Embryonic facial prominence (tissue), 1 donor: ENCODE data around the gene SLC37A2.

Source experiments
- DNase-seq: peaks from one replicate; pipeline ENCODE4 v3.0.0-alpha.2; 2016; ENCODE audit errors: extremely low spot score

The SLC37A2 gene

DNA sequence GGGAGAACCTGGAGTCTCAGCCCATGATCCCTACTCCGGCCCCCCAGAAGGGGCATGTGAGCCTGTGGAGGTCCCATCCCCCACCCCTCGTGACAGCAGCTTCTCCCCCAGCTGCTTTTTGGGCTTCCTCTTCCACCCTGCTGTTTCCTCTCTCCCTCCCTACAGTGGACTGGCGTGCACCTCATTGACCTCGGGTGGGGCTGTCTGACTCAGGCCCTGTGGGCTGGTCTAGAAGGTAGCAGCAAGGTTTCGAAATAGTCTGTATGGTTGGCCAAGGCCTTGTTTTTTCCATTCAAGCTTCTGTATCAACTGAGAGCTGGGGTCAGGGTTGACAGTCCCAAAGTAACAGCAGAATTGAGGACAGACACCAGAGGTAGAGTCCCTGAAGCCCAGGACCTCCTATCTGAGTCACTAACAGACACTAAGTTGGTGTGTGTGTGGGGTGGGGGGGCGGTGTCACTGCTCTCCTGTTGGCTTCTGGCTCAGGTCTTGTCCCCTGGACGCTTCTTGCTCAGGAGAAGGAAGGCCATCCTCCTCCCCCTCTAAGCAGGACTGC, 7.7 kb downstream of the SLC37A2 start:
- DNase-seq, result no peak

DNA sequence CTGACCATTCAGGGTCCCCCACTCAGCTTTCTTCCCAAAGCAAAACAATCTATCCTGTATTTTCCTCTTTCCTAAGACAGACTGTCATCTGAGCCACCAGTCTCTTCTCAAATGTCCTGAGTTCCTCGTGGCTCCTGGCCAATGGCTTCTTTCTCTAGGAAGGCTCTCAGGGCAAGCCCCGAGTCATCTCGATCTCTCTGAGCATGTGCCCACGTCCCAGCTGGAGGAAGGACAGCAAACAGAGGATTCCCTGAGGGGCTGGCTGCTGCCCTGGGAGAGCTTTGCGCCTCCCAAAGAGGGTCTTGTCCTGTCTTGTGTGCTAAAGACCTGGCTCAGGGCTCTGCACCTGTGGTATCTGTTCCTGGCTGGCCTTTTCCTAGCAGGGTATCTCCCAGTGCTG, 8.3 kb downstream of the SLC37A2 start:
- DNase-seq, result no peak

DNA sequence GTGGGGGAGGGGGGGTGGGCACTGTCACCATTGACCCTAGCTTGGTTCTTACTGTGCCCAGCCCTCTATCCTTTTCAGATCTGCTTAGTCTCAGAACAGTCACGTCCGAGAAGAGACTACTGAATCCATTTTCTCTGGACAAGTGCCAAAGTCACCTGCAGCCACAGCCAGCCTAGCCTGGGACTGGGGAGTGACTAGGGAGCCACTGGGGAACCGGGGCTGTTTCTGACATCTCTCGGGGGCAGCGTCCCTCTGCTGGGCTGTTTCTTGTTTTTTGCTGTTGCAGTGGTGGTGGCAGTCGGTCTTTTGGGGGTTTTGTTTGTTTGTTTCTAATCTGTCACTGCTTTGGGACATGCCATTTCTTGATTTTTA, 8.7 kb downstream of the SLC37A2 start:
- DNase-seq, result no peak

DNA sequence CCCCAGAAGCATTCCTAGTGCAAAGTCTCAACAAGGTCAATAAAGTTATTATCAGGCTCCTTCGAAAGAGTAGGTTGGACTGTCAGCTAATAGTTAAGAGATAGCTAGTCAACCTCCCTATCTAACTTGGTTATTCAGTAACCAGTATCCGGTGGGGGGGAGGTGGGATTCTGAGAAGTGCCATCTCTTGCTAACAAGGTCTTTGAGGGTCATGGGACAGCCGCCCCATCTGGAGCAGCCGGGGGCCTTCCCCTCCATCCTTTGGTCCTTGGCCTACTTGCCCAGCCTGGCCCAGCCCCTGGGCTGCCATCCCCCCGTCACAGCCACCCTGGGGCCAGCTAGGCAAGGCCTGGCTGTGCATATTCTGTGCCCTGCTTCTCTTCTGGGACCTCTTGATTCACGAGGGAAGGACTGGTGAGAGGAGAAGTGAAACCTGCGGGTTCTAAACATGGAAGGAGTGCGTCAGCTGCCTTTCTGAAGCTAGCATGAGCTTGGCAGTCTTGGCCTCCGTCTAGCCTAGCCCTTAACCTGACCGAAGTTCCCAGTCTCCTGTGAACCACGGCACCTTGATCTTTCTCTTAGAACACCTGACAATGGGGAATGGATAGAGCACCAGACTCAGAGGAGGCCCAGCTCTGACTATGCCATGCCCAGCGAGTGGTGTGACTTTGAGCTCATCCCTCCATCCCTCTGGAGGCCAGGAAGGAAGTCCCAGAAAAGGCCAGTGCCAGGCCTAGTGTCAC, 9.3 kb downstream of the SLC37A2 start:
- no peak for DNase-seq

DNA sequence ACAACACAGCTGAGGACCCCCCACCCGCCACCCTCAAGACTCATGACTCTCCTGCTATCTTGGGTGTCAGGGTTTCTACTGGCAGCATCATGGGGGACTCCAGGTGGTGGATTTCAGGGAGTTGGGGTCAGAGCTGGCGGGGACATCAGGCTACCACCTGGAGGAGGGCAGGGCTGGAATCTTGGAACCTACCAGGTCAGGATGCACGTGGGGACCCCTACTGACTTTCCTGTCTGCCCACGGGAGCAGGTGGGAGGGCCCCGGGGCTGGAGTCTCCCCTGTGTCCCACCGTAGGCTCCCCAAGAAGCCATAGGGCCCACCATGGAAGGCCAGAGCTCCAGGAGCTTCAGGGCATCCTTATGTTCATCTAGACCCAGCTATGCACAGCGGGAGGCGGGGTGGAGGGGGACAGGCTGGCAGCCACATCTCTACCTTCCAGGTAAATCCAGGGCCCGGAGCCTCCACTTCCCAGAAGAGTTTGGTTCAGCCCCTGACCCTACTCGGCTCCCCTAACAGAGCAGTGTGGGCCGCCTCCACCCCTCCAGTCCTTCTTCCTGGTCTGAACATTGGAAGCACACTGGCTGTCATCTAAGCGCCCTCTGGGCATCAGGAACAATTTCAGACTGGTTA, 10.0 kb downstream of the SLC37A2 start:
- DNase-seq, result no peak

DNA sequence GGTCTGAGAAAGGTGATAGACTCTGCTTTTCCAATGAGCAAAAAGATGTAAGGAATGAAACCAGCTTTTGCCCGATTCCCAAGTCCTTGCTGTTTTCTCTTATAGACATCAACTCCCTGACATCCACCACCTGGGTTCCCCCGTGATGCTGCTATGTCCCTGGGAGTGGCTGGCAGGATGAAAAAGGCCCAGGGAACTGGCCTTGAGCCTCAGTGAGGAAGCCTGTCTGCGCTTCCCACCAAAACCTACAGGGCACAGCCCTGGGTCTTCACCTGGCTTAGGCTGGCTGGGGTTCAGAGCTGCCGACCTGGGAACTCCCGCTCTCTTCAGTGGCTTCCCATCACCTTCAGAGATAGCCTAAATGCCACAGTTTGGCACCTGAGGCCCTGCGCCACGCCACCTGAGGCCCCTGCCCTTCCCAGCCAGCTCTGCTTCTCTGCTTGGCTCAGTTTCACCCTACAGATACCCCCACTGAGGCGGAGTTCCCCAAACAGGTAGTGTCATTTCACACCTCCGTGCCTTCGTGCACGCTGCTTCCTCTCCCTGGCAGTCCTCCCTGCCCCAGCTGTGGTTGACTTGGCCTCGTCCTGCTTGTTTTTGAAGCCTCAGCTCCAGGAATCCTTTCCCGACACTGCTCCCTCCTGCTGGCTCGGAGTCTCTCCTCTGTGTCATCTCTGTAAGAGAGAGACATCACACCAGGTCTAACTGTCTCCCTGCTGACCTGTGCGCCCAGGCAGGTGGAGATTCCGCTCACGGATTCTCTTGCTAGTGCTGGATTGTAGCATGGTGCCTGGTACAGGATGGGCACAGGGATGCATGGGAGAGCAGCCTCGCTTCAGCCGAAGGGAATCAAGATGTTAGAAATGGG, 10.7 kb downstream of the SLC37A2 start:
- no peak for DNase-seq

DNA sequence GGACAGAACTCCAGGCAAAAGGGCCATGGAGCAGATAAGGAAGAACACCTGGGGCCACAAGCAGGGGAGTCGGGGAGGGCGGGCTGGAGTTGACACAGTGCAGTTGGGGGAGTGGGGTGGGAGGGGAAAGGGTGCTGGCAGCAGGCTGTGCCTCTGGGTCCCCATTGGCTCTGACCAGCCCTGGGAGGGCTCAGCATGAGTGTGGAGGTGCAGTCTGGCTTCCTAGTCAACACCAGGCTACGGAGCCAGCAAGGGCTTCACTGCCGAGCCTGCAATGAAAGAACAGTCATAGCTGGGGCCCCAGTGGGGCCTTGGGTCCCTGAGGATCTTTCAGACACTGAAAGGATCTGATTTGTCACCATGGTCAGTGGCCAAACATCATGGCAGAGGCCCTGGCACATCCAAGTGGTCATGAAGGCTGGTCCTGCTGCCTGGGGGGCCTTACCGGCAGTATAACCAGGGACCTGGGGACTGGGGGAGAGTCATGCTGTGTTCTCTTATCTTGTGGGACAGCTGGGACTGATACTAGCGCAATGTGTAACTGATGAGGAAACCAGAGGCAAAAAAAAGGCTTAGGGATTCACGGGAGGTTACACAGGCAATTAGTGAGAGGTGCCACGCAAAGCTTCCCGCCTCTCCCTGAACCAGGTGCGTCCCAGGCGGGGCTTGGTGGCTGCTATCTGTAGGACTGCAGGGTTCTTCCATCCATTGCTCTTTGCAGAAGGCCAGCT, 11.6 kb downstream of the SLC37A2 start:
- DNase-seq, result no peak

DNA sequence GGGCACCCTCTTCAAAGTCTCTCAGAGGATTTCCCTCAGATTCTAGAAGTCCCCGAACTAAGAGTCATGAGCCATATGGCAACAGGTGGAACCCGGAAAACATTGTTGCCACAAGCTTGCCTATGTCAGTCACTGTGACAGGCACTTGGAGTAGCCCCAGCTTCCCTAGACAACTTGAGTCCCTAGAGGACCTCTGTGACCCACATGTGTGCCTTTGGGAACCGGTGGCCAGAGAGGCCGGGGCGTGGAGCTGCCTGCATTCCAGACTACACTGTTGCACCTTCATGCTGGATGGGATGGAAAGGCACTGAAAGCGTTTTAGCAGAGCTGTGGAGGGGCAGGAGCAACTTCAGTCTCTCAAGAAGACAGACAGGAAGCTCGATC, 12.1 kb downstream of the SLC37A2 start:
- no peak for DNase-seq

DNA sequence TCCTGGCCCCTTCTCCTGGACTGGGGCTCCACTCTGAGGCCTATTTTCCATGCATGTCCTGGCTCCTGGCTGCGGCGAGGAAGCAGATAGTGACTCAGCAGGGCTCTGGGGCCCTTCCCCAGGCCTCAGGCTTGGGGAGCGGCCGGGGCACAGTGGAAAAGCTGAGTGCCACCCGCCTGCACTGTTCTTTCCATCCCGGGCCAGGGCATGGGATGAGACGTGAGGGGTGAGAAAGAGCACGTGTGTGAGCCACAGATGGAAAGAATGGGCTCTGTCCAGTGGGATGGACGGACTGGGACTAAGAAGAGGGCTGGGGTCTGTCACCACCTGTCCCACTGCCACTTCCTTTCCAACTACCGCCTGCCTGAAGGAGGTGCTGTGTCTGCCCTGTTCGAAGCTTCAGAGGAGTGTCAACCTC, 12.8 kb downstream of the SLC37A2 start:
- DNase-seq, result no peak

DNA sequence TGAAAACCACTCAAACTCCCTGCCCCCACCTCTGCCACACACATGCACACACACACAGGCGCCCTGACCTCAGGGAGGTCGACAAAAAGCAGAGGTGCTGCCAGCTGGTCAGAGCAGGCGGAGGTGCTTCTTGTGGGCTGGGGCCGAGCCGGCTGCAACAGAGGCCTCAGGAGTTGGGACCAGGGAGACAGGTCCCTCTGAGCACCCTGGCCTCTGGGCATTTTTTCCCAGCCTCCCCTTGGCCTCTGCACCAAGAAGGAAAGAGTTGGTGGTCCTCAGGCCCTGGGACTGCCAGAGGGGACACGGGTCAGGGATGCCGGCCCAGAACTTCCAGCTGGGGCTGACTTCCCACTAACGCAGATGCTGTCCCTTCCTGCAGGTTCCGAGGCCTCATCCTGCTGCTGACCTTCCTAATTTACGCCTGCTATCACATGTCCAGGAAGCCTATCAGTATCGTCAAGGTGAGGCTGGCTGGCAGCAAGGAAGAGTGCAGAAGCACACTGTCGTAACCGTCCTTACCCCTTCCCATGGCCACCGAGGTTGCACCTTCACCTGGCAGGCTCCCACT, 13.4 kb downstream of the SLC37A2 start:
- DNase-seq, result no peak

DNA sequence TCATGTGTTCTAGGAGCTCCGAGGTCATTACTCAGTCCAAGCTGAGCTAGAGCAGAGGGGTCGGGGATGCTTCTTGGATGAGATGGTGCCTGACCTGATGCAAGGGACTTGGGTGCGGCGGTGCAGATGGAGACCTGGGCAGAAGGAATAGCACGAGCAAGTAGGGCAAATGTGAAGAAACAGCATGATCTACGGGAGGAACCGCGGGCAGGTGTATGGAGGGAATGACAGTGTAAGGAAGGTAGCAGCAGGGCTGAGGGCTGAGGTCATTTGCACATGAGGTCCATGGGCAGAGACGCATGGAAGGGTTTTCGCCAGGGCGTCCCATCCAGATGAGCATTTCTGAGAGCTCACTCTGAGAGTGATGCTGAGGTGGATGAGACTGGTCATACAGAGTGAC, 14.9 kb downstream of the SLC37A2 start:
- DNase-seq, result no peak

DNA sequence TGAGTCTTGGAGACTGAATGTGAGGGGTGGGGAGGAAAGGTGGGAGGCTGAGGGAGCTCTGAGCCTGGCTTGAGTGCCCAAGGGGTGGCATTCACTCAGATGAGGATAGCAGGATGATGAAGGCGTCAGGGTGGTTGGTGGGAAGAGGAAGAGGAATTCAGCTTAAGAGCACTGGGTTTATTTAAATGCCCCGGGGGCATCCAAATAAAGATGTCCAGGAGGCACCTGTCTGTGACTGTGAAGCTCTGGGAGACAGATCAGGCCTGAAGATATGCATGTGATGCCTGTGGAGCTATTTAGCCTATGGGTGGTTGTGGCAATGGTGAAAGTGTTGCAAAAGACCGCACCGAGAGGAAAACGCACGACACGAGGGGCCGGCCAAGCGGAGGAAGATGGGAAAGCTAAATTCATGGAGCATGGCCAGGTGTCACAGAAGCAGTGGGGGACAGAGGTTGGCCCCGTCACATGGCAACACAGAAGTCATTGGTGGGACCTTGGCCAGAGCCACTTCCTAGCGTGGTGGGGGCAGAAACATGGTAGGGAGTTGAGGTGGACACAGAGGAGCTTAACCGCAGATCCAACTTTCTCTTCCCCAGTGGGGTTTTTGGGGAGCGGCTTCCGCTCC, 15.5 kb downstream of the SLC37A2 start:
- no peak for DNase-seq

DNA sequence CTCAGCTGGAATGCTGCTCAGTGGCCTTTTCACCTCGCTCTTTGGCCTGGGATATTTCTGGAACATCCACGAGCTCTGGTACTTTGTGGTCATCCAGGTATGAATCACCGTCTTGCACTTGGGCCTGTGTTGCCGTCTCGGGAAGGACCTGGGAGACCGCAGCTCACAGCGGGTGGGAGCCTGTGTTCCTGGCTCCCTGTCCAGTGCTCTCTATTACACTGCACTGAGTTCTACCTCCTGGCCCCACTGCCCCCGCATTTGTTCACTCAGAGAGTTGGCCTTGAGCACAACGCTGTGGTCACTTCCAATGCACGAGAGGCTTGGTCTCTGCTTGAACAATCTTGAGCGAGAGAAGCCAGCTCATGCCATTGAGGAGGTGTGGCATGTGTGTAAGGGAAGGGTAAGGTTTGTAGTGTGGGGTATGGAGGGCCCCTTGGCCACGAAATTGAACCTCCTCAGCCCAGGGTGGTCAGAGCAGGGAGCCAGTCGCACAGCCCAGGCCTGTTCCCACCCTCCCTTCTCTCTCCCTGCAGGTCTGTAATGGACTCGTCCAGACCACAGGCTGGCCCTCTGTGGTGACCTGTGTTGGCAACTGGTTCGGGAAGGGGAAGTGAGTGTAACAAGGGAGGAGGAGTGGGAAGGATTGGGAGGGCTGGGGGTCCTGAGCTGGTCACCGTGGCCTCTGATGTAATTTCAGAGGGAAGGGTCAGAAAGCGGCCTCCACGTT, 16.2 kb downstream of the SLC37A2 start:
- no peak for DNase-seq

DNA sequence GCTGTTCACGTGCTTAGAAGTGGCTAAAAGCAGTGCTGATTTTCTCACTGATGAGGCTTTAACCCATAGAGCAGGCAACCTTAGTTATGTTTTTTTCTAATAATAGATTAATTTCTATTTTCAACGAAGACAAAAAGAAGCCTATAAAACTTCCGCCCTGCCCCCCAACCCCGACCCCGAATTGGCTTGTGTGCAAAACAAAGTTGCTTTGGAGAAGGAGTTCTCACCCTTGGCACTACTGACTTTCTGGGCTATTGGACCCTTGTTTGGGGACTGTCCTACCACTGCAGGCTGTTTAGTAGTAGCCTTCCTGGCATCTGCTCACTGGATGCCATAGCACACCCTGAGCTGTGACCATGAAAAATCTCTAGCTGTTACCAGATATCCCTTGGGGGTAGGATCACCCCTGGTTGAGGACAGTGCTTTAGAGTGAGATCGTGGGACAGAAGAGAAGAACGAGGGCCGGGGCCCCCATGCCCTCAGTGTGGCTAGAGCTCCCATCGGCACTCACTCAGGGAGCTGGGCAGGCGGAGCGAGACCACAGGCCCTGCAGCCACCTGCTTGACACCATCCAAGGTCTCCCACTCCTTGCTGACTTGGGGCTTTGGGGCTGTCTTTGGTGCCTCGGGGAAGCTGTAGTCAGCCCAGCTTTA, 16.9 kb downstream of the SLC37A2 start:
- DNase-seq, result no peak

DNA sequence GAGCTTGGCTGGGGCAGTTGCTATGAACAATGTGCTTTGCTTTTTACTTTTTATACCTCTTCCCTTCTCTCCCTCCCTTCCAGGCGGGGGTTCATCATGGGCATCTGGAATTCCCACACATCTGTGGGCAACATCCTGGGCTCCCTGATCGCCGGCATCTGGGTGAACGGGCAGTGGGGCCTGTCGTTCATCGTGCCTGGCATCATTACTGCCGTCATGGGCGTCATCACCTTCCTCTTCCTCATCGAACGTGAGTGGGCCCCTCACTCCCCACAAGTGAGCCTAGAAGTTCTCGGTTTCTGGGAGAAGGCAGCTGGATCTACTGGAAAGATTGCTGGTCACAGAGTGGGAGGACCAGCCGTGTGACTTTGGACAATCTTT, 17.4 kb downstream of the SLC37A2 start:
- no peak for DNase-seq

DNA sequence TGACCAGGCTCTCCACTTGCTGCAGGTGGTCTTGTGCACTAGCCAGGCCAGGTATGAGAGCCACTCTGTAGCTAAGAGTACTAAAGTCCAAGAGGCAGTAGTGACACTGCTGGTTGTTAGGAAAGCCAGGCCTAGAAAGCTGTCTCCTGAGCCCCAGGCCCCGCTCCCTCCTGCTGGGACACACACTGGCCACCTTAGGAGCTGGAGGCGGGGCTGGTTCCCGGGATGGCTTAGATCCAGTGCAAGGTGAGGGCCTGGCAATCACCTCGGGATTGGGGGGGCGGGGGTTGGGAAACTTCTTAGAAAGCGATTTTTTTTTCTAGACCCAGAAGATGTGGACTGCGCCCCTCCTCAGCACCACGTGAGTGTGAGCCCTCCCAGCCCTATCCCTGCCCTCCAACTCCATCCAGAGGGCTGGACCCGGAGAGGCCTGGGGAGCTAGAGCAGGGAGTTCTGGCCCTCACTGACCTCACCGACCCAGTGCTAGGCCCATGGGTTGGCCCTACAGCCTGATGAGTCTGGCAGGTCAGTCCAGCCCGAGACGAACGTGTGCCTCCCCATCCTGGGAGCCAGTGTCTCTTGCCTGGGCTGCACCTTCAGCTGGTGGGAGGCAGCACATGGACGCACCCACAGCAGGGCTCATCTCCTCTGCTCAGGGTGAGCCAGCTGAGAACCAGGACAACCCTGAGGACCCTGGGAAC, 18.1 kb downstream of the SLC37A2 start:
- DNase-seq, result no peak

DNA sequence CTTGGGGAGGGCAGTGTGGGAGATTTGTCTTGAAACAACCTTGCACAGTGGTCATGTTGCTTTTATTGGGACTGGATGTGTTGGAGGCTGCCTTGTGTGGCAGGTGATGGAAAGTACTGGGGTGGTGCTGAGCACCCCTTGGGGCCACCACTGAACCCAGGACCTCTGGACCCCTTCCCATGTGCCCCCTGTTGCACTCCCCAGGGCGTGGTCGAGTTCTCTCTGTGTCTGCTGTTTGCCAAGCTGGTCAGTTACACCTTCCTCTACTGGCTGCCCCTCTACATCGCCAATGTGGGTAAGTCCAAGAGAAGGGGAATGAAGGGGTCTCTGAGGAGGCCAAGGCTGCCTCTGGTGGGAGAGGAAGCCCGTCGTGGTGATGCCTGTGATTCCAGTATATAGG, 18.9 kb downstream of the SLC37A2 start:
- DNase-seq, result no peak

DNA sequence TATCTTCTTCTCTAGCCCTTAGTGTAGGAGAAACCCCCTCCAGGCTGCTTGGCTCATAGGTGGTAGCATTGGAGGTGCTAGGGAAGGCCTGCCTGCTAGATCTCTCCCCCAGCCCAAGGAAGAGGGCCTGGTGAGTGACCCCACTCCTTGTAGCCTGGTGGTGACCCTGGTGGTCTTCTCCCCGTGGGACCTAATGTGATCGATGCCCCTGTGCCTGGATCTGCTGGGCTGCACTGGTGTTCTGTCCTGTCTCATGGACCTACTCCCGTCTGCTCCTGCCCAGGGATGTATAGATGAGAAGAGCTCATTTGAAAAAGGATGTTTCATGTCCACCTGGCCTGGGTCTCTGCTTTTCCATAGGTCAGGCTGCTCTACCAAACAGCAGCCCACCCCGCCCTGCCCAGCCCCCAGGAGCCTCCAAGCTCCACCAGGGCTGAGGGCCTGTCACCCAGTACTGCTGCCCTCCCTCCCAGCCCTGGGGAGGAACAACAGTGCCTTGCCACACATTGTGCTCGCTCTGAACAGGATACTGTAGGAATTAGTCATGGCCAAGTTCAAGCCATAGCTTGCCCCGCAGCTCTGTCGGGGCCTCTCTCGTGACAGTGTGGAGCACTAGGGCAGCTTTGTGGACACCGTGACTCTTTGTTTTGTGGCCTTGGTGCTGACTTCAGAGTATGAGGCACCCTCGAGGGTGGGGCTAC, 19.7 kb downstream of the SLC37A2 start:
- no peak for DNase-seq
